ENCODE data around the gene STRN3.
"Not testable (repeated sequence)": the region's sequence is repeated elsewhere in the genome, so short reads cannot be mapped to it uniquely, and the experiment has no call there.

Gene STRN3

GRCh38 chr14:30935445-30935844, 90.7 kb downstream of the STRN3 start:
- DNase-seq (ENCODE audit: low read depth): no peak
- no peak overlapping the region for H3K4me3 ChIP-seq (ENCODE audit: low read depth, low read length)
- TF ChIP-seq, protein P1, sequence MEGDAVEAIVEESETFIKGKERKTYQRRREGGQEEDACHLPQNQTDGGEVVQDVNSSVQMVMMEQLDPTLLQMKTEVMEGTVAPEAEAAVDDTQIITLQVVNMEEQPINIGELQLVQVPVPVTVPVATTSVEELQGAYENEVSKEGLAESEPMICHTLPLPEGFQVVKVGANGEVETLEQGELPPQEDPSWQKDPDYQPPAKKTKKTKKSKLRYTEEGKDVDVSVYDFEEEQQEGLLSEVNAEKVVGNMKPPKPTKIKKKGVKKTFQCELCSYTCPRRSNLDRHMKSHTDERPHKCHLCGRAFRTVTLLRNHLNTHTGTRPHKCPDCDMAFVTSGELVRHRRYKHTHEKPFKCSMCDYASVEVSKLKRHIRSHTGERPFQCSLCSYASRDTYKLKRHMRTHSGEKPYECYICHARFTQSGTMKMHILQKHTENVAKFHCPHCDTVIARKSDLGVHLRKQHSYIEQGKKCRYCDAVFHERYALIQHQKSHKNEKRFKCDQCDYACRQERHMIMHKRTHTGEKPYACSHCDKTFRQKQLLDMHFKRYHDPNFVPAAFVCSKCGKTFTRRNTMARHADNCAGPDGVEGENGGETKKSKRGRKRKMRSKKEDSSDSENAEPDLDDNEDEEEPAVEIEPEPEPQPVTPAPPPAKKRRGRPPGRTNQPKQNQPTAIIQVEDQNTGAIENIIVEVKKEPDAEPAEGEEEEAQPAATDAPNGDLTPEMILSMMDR (IDR thresholded peaks at IDR 0.05; ENCODE audit: low read depth, low read length): no peak
- TF ChIP-seq MYC (IDR thresholded peaks at IDR 0.05; ENCODE audit: low read depth, low read length) (no peak), POLR2A (IDR thresholded peaks at IDR 0.05; ENCODE audit: extremely low read depth, insufficient read length) (no peak)
- TF ChIP-seq, protein P2, sequence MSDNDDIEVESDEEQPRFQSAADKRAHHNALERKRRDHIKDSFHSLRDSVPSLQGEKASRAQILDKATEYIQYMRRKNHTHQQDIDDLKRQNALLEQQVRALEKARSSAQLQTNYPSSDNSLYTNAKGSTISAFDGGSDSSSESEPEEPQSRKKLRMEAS (IDR thresholded peaks at IDR 0.05; ENCODE audit: low read depth, low read length): no peak

DNA sequence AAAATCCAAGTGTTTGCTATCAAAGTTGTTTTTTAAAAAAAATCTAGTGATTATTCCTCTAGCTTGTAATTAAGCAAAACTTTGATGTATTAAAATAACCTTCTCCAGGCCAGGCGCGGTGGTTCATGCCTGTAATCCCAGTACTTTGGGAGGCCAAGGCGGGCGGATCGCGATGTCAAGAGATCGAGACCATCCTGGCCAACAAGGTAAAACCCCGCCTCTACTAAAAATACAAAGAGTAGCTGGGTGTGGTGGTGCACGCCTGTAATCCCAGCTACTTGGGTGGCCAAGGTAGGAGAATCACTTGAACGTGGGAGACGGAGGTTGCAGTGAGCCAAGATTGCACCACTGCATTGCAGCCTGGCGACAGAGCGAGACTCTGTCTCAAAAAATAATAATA, 92.2 kb downstream of the STRN3 start:
- not testable (repeated sequence) for DNase-seq (ENCODE audit: low read depth); H3K4me3 ChIP-seq (ENCODE audit: low read depth, low read length)

DNA sequence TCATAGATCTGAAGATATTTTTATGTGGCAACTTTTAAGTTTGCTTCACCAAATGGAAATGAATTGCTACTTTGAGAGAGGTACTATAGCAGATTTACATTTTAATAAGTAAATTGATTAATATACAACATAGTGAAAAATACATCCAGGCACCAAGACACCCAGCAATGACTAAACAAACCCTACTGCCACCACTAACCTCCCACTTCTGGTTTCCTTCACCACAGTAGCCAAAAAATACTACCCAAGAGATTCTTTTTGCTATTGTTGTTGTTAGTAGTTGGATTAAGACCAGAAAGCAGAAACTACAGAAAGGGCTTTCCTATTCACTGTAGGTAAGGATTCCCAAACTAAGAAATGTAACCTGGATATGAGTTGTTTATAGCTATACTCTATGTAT, 97.7 kb downstream of the STRN3 start:
- TF ChIP-seq, protein P2 (IDR thresholded peaks at IDR 0.05; ENCODE audit: low read depth, low read length): no peak
- TF ChIP-seq, protein P1 (IDR thresholded peaks at IDR 0.05; ENCODE audit: low read depth, low read length): no peak
- TF ChIP-seq MYC (IDR thresholded peaks at IDR 0.05; ENCODE audit: low read depth, low read length) (no peak), POLR2A (IDR thresholded peaks at IDR 0.05; ENCODE audit: extremely low read depth, insufficient read length) (no peak)
- no peak overlapping the region for H3K4me3 ChIP-seq (ENCODE audit: low read depth, low read length)
- peak; percentile 35 for DNase-seq (ENCODE audit: low read depth)

DNA sequence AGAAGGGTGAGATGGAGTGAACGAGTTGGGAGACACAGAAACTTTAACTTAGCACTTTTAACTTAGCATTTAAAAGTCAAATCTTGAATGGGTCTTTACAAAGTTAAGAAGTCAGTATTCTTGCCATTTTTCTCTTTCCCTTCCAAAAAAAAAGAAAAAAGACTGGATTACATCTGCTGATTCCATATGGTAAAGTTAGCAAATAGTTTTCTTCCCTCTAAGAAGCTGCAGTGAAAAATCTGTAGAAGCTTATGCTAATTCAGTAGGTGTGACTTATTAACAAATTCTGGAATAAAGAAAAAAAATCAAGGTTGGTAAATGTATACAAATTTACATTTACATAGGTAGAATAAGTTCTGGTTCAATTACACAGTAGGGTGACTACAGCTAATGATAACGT, 100.9 kb downstream of the STRN3 start:
- H3K4me3 ChIP-seq (ENCODE audit: low read depth, low read length): no peak overlapping the region
- TF ChIP-seq, protein P2 (IDR thresholded peaks at IDR 0.05; ENCODE audit: low read depth, low read length): no peak
- TF ChIP-seq, protein P1 (IDR thresholded peaks at IDR 0.05; ENCODE audit: low read depth, low read length): no peak
- no peak for TF ChIP-seq POLR2A (IDR thresholded peaks at IDR 0.05; ENCODE audit: extremely low read depth, insufficient read length)
- no peak for TF ChIP-seq MYC (IDR thresholded peaks at IDR 0.05; ENCODE audit: low read depth, low read length)
- DNase-seq (ENCODE audit: low read depth): no peak

- no peak overlapping the region for H3K4me3 ChIP-seq (ENCODE audit: low read depth, low read length)
- TF ChIP-seq, protein P2 (IDR thresholded peaks at IDR 0.05; ENCODE audit: low read depth, low read length): no peak
- TF ChIP-seq, protein P1 (IDR thresholded peaks at IDR 0.05; ENCODE audit: low read depth, low read length): no peak
- DNase-seq (ENCODE audit: low read depth): no peak
Observed at GRCh38 chr14:30921788-30922187, 104.4 kb downstream of the STRN3 start.

DNA sequence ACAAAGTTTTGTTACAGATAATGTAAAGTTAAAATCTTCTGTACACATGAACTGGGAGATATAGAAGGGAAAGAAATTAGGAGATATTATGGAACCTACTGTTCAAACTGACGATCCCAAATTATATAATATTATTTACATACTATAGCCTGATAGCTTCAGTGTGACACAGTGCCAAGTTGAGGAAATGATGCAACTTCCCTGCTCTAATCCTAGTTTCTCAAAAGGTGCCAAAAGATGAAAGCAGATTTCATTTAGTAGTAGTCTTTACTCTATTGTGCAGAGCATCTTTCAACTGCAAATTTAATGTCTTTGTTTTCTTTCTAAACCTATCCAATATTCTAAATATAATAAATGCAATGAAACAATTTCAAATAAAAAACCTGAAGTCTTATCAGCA, 104.9 kb downstream of the STRN3 start:
- no peak overlapping the region for H3K4me3 ChIP-seq (ENCODE audit: low read depth, low read length)
- TF ChIP-seq, protein P1 (IDR thresholded peaks at IDR 0.05; ENCODE audit: low read depth, low read length): no peak
- TF ChIP-seq MYC (IDR thresholded peaks at IDR 0.05; ENCODE audit: low read depth, low read length) (no peak), POLR2A (IDR thresholded peaks at IDR 0.05; ENCODE audit: extremely low read depth, insufficient read length) (no peak)
- TF ChIP-seq, protein P2 (IDR thresholded peaks at IDR 0.05; ENCODE audit: low read depth, low read length): no peak
- DNase-seq (ENCODE audit: low read depth): peak; percentile 23
